WI38 (cell line): ENCODE data around the gene ATP6V1E1.
"Not testable (repeated sequence)": the region's sequence is repeated elsewhere in the genome, so short reads cannot be mapped to it uniquely, and the experiment has no call there.

ENCODE experiments used
- H3K4me3 ChIP-seq: 2 replicates; pipeline ENCODE4 v1.5.1; 2011; ENCODE audit warnings: low read depth, mild to moderate bottlenecking, control low read depth, low read length
- CTCF ChIP-seq: IDR thresholded peaks from 2 replicates; pipeline ENCODE4 v1.5.1; 2012; ENCODE audit warnings: low read depth, mild to moderate bottlenecking, control low read depth, low read length

ATP6V1E1 gene

GRCh38 chr22:17575151-17575550, 53.4 kb downstream of the ATP6V1E1 start:
- no peak for TF ChIP-seq CTCF
- no peak overlapping the region for H3K4me3 ChIP-seq

- peak overlapping the region; percentile 47 for H3K4me3 ChIP-seq
- TF ChIP-seq CTCF, result no peak
Observed at GRCh38 chr22:17570851-17571631, 57.5 kb downstream of the ATP6V1E1 start.

GRCh38 chr22:17569971-17570511, 58.5 kb downstream of the ATP6V1E1 start:
- H3K4me3 ChIP-seq, result no peak overlapping the region
- no peak for TF ChIP-seq CTCF

DNA sequence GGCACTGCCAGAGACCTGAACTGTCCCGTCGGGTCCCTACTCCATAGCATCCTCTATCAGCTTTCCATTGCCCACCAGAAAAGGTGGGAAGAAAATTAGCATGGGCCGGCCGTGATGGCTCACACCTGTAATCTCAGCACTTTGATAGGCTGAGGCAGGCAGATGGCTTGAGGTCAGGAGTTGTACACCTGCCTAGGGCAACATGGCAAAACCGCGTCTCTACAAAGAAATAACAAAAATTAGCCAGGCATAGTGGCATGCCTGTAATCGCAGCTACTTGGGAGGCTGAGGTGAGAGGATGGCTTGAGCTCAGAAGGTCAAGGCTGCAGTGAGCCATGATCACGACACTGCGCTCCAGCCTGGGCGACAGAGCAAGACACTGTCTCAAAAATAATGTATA, 61.8 kb downstream of the ATP6V1E1 start:
- TF ChIP-seq CTCF, result no peak
- H3K4me3 ChIP-seq, result no peak overlapping the region

DNA sequence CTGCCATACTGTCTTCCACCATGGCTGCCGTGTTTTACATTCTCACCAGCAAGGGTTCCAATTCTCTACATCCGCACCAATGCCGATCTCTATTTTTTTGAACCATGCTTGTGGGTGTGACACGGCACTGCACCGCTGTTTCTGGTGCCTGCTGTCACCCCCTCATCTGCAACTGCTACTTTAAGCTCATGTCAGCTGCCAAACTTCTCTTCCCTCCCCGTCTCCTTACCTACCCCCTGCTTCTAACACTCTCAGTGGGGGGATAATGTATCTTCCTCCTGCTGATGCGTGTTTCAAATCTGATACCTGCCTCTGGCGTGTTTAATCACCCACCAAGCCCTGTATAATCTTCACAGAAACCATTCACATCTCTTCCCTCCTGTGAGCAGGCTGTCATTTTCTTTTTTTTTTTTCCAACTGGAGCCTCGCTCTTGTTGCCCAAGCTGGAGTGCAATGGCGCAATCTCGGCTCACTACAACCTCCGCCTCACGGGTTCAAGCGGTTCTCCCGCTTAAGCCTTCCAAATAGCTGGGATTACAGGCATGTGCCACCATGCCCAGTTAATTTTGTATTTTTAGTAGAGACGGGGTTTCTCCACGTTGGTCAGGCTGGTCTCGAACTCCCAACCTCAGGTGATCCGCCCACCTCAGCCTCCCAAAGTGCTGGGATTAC, 62.4 kb downstream of the ATP6V1E1 start:
- not testable (repeated sequence) for H3K4me3 ChIP-seq

DNA sequence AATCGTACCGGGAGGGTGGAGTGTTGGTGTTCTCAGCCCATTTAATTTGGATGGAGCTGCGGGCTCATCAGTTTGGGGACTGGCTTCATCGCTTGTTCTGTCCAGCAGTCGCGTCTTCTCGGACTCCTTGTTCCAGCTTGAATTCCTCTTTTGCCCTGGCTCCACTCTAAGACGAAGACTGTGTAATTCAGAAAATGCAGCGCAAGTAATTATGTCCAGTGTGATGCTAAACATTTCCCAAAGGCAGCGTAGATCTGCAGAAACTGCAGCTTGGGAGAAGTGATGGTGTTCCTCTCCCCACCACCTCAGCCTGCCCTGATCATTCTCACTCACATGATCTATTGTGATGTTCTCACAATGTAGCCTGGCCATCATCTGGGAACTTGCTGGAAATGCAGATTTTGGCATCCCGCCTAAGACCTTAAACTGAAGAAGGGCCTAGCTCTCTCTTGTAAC, 64.6 kb downstream of the ATP6V1E1 start:
- H3K4me3 ChIP-seq, result no peak overlapping the region
- TF ChIP-seq CTCF, result no peak

DNA sequence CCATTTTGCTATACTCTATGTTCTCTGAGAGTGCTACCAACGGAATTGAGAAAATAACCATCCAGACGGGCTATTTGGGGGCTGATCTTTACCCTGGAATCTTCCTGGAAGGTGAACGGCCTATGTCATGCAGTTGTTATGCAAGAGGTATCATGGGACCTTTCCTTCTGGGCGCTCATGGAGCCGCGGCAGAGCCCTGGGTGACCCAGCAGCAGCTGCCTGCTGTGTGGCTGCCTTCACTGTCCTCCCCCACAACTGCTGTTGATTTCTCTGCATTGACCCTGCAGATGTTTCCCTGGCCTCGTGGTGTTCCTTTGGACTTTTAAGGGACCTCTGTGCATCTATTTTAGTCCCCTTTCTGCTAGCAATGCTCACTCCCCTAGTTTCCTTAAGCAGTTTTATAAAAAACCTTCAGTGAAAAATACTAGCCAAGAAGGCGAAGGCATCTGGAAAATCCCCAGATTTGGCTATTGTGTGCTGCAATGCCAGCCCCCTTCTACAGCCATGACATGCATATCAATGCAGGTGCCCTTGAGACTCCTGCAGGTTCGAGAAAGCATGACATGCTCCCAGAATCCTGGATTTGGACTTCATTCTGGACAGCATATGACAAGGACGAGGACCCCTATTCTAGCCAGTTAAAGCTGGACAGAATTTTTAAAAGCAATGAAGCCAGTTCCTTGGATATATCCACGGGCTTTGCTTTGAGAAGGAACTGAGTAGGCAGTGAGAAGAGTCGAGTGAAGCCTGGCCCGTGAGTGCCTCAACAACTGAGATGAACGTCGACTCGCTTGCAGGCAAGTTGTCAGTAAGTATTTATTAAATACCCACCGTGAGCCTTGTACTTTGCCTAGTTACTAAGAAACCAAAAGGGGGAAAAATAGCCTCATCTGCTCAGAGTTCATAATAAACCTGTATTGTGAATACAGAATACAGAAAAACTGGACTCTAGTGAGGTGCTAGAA, 65.4 kb downstream of the ATP6V1E1 start, which contains the start of gene SLC25A18:
Gene SLC25A18 (plus strand): TSS at position 593 of the 965 bp plus-strand sequence. CDS start 16,447 bp downstream, outside the sequence.
- H3K4me3 ChIP-seq, result no peak within 1 kb of the TSS
- TF ChIP-seq CTCF, result no peak
